ENCODE results near the gene ANKRD29.
A peak's percentile ranks its signal among the peaks of the same experiment; 100 is the strongest.
"Not testable (repeated sequence)": the region's sequence is repeated elsewhere in the genome, so short reads cannot be mapped to it uniquely, and the experiment has no call there.

The ANKRD29 gene

GRCh38 chr18:23588836-23589560 lies 73.7 kb downstream of the ANKRD29 start:
- no peak overlapping the region for H3K4me3 ChIP-seq (ENCODE audit: low read depth, low read length)

GRCh38 chr18:23587220-23587642 lies 75.5 kb downstream of the ANKRD29 start:
- no peak overlapping the region for H3K4me3 ChIP-seq (ENCODE audit: low read depth, low read length)
- no peak for DNase-seq (ENCODE audit: low read depth)

More at GRCh38 chr18:23588836-23589560, 73.7 kb downstream of the ANKRD29 start:
- DNase-seq (ENCODE audit: low read depth) = no peak

- DNase-seq (ENCODE audit: low read depth) = peak; percentile 83
Observed at GRCh38 chr18:23586249-23587196, 76.2 kb downstream of the ANKRD29 start, which contains the start of gene NPC1. TSS of gene NPC1 (minus strand) at chr18:23586506. CDS start at chr18:23586343, 163 bp downstream.

GRCh38 chr18:23585897-23586248 lies 76.8 kb downstream of the ANKRD29 start:
- peak overlapping the region; percentile 78 for H3K4me3 ChIP-seq (ENCODE audit: low read depth, low read length)
- DNase-seq (ENCODE audit: low read depth) = no peak

More at GRCh38 chr18:23586249-23587196, 76.2 kb downstream of the ANKRD29 start, which contains the start of gene NPC1:
- peak within 1 kb of the TSS; percentile 78 for H3K4me3 ChIP-seq (ENCODE audit: low read depth, low read length)

GRCh38 chr18:23585007-23585871 lies 77.5 kb downstream of the ANKRD29 start:
- no peak for DNase-seq (ENCODE audit: low read depth)

GRCh38 chr18:23584019-23584983 lies 78.4 kb downstream of the ANKRD29 start:
- no peak for DNase-seq (ENCODE audit: low read depth)
- no peak overlapping the region for H3K4me3 ChIP-seq (ENCODE audit: low read depth, low read length)

More at GRCh38 chr18:23585007-23585871, 77.5 kb downstream of the ANKRD29 start:
- peak overlapping the region; percentile 78 for H3K4me3 ChIP-seq (ENCODE audit: low read depth, low read length)

DNA sequence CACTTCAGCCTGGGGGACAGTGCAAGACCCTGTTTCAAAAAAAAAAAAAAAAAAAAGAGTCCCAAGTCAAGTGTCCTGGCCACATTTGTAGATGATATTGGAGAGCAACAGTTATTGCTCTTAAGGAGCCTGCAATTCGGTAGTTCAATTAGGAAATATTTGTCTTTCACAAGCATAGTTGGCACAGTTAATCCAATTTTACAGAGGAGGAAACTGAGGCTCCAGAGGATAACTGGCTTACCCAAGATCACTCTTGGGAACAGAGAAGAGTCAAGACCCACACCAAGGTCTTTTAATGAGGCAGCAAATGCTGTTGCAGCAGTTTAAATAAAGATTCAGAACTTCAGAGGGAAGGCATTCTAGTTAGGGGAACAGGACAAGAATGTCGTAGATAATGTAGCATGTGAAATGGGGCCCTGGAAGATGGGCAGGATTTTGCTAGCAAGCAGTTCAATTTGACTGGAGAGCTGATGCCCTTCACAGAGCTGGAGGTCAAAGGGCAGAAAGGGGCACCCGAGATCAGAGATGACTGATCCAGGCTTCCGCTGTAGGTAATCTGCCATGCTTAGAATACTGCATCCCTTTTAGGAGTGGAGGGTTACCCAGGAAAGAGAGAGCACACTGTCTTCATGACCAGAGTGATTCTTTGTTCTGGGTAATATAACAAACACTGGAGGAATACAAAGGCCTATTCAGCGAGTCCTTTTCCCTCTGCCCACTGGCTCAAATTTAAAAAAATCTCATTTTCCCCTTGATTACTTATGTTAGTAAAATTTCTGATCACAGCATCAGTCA lies 79.4 kb downstream of the ANKRD29 start:
- no peak for DNase-seq (ENCODE audit: low read depth)
- no peak overlapping the region for H3K4me3 ChIP-seq (ENCODE audit: low read depth, low read length)

GRCh38 chr18:23580677-23581367 lies 81.9 kb downstream of the ANKRD29 start:
- no peak overlapping the region for H3K4me3 ChIP-seq (ENCODE audit: low read depth, low read length)
- peak; percentile 19 for DNase-seq (ENCODE audit: low read depth)

DNA sequence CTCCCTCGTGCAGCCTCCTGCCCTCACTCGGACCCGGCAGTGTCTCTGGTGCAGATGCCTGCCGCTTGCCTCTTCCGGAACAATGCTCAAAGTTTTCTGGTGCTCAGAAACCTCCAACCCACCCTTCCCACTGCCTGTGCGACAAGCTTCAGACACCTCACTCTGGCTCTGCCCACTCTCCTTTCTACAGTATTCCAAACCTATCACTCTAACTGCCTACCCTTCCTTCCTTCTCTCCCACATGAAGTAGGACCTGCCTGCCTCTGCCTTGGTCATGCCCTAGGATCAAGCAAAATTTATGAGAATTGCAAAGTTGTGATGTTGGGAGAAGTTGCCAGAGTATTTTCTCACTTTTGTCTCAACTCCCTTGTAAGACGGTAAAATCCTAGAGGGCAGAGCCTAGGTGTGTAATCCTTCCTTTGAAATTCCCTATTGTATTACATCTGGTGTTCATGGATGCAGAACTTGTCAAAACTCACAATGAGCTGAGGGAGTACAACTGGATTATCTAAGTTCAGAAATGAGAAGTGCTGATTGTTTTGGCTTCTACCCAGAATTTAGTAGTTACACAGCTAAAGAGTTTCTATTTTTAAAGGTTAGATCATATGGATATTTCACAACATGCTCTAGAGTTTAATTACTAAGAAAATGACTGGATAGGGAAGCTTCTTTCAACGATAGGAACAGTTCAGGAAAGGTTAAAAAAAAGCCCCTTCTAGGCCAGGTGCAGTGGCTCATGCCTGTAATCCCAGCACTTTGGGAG lies 83.6 kb downstream of the ANKRD29 start:
- no peak for DNase-seq (ENCODE audit: low read depth)

DNA sequence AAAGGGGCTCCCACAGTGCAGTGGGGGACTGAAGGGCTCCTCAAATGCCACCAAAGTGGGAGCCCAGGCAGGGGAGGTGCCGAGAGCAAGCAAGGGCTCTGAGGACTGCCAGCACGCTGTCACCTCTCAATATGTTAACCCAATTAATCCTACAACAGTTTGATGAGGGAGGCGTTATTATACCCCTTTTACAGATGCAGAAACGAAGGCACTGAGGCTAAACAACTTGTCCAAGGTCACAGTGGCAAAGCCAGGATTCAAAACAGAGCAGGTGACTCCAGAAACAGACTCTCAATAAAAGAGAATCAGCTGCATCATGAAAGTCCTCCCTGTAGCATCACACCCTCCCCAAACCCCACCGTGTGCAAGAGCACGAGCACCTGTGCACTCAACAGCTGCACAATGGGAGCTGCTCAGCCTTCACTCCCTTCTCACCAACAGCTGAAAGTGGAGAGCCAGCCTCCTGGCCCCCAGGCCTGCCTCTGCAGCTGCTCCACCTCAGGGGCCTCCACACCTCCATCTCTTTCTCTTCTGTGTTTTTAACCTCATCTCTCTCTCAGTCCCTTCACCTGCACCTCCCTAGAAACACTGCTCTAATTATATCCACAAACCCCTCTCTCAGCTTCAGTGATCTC lies 84.5 kb downstream of the ANKRD29 start:
- no peak overlapping the region for H3K4me3 ChIP-seq (ENCODE audit: low read depth, low read length)
- DNase-seq (ENCODE audit: low read depth) = no peak

More for the DNA sequence above, 83.6 kb downstream of the ANKRD29 start:
- no peak overlapping the region for H3K4me3 ChIP-seq (ENCODE audit: low read depth, low read length)

GRCh38 chr18:23577521-23577920 lies 85.2 kb downstream of the ANKRD29 start:
- H3K4me3 ChIP-seq (ENCODE audit: low read depth, low read length); DNase-seq (ENCODE audit: low read depth): not testable (repeated sequence)

DNA sequence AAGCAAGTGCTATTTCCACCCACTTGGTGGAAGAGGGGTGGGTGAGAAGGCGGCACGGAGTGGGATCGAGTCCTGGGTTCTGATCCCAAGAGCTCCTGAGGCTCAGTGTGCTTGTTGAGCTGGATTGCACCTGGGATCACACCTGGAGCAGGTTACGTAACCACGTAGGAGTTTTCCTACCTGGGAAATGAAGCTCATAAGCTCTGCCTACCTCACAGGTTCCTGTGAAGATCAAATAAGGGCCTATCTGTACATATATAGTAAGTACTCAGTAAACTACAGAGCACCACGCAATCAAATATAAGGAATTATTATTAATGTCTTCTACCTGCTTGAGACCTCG lies 87.4 kb downstream of the ANKRD29 start:
- no peak overlapping the region for H3K4me3 ChIP-seq (ENCODE audit: low read depth, low read length)
- no peak for DNase-seq (ENCODE audit: low read depth)

DNA sequence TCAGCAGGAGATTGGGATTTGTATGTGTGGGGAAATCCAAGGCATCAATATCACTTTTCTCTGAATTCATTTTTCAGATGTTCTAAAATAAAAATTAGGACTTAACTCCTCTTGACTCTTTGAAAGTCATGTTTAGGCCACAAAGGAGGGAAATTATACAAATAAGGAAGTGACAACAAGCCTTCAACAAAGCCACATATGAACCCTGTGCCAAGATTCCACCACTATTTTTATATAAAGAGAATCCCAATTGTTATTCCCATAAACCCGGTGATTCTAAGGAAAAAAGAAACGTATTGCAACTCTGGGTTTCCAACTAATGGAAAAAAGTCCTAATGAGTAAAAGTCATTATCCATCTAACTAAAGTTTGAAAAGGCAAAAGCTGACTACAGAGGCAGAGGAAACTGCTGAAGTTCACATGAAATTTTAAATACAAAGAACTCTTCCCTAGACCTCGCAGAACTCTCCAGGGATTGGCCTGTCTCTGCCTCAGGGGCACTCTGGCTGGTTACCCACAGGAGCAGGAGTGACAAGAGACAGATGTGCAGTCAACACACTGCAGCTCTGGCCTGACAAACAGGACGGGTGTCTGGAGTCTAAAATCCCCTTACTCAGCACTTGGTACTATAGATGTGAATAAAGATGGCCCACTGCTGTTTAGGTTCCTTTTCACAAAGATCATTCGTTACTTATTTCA lies 88.0 kb downstream of the ANKRD29 start:
- H3K4me3 ChIP-seq (ENCODE audit: low read depth, low read length) = no peak overlapping the region
- no peak for DNase-seq (ENCODE audit: low read depth)

- peak; percentile 28 for DNase-seq (ENCODE audit: low read depth)
- H3K4me3 ChIP-seq (ENCODE audit: low read depth, low read length) = no peak overlapping the region
Observed at GRCh38 chr18:23573626-23574431, 88.9 kb downstream of the ANKRD29 start.

Measured in skeletal muscle cell (primary cell).